Liver (tissue), 9 donors: ENCODE data around the gene SLC26A4. TPM values are rescaled to one million over a fixed set of nuclear protein-coding genes. Genes with fewer than 3 reads are reported as not detected.

Experiments used
- DNase-seq: peaks from one replicate; pipeline ENCODE4 v3.0.0-alpha.2; 2017; ENCODE audit warnings: low spot score
- H3K27ac ChIP-seq, 2 donors: one replicate each; pipeline ENCODE4 v1.7.0; 2013; ENCODE audit warnings: inconsistent platforms in 2 of 2, low read length in 2 of 2, control low read depth in 1 of 2, low read depth in 1 of 2, mild to moderate bottlenecking in 1 of 2
- H3K27me3 ChIP-seq, 4 donors: one replicate each; pipeline versions ENCODE4 v1.6.1 to v1.7.0; 2013; ENCODE audit warnings: low read length in 3 of 4, inconsistent platforms in 1 of 4, mild to moderate bottlenecking in 1 of 4, moderate library complexity in 1 of 4; ENCODE audit not compliant: control insufficient read depth in 4 of 4, insufficient read depth in 4 of 4
- H3K36me3 ChIP-seq, 4 donors: one replicate each; pipeline versions ENCODE4 v1.6.1 to v1.7.0; 2013; ENCODE audit warnings: low read length in 3 of 4, mild to moderate bottlenecking in 3 of 4, low read depth in 1 of 4, moderate library complexity in 1 of 4; ENCODE audit not compliant: control insufficient read depth in 4 of 4, insufficient read depth in 3 of 4
- H3K4me1 ChIP-seq, 4 donors: one replicate each; pipeline versions ENCODE4 v1.6.1 to v1.7.0; 2013; ENCODE audit warnings: low read length in 3 of 4, mild to moderate bottlenecking in 3 of 4, moderate library complexity in 1 of 4; ENCODE audit not compliant: control insufficient read depth in 4 of 4, insufficient read depth in 4 of 4
- H3K4me3 ChIP-seq, 3 donors: one replicate each; pipeline versions ENCODE4 v1.6.1 to v1.7.0; 2013; ENCODE audit warnings: low read length in 3 of 3, control low read depth in 1 of 3, low read depth in 1 of 3, mild to moderate bottlenecking in 1 of 3
- H3K9ac ChIP-seq, 2 donors: one replicate each; pipeline ENCODE4 v1.7.0; 2013; ENCODE audit warnings: low read length in 2 of 2, mild to moderate bottlenecking in 2 of 2, moderate library complexity in 2 of 2, control low read depth in 1 of 2, low read depth in 1 of 2
- H3K9me3 ChIP-seq, 4 donors: one replicate each; pipeline versions ENCODE4 v1.6.1 to v1.7.0; 2013; ENCODE audit warnings: low read length in 3 of 4; ENCODE audit not compliant: control insufficient read depth in 4 of 4
- ATF3 ChIP-seq: IDR thresholded peaks from 2 replicates; pipeline ENCODE4 v1.6.1; 2016; ENCODE audit warnings: antibody characterized with exemption
- CTCF ChIP-seq: fragments of 150-350 bp; IDR thresholded peaks from 2 replicates; pipeline ENCODE4 v1.5.1; 2017; ENCODE audit warnings: improper control_type of control experiment, low read depth, low read length; ENCODE audit not compliant: missing input control
- EGR1 ChIP-seq, 2 donors: IDR thresholded peaks; 2 replicates each; pipeline ENCODE4 v1.6.1; 2016 to 2018; ENCODE audit warnings: antibody characterized with exemption in 2 of 2, low read depth in 2 of 2
- FOXA1 ChIP-seq: IDR thresholded peaks from 2 replicates; pipeline ENCODE4 v1.6.1; 2016; ENCODE audit warnings: antibody characterized with exemption
- FOXA2 ChIP-seq: IDR thresholded peaks from 2 replicates; pipeline ENCODE4 v1.6.1; 2016; ENCODE audit warnings: antibody characterized with exemption
- GABPA ChIP-seq, 2 donors: IDR thresholded peaks in 1 of 2; conservative IDR thresholded peaks in 1 of 2; 2 replicates each; pipeline ENCODE4 v1.6.1; 2016; ENCODE audit warnings: antibody characterized with exemption in 2 of 2, mild to moderate bottlenecking in 1 of 2, moderate library complexity in 1 of 2
- HNF4A ChIP-seq, 2 donors: conservative IDR thresholded peaks; 2 replicates each; pipeline ENCODE4 v1.6.1; 2016; ENCODE audit warnings: antibody characterized with exemption in 2 of 2, mild to moderate bottlenecking in 2 of 2
- HNF4G ChIP-seq: IDR thresholded peaks from 2 replicates; pipeline ENCODE4 v1.6.1; 2016; ENCODE audit warnings: antibody characterized with exemption
- JUND ChIP-seq, 2 donors: IDR thresholded peaks; 2 replicates each; pipeline ENCODE4 v1.6.1; 2016; ENCODE audit warnings: antibody characterized with exemption in 2 of 2
- MAX ChIP-seq: IDR thresholded peaks from 2 replicates; pipeline ENCODE4 v1.6.1; 2016; ENCODE audit warnings: antibody characterized with exemption
- NR2F2 ChIP-seq: IDR thresholded peaks from 2 replicates; pipeline ENCODE4 v1.6.1; 2016; ENCODE audit warnings: antibody characterized with exemption
- RAD21 ChIP-seq, 2 donors: IDR thresholded peaks; 2 replicates each; pipeline ENCODE4 v1.6.1; 2016; ENCODE audit warnings: antibody characterized with exemption in 2 of 2, mild to moderate bottlenecking in 2 of 2
- REST ChIP-seq: IDR thresholded peaks from 2 replicates; pipeline ENCODE4 v1.6.1; 2016; ENCODE audit warnings: antibody characterized with exemption, mild to moderate bottlenecking
- RXRA ChIP-seq, 2 donors: IDR thresholded peaks; 2 replicates each; pipeline ENCODE4 v1.6.1; 2017 to 2018; ENCODE audit warnings: antibody characterized with exemption in 2 of 2, mild to moderate bottlenecking in 1 of 2
- SP1 ChIP-seq: IDR thresholded peaks from 2 replicates; pipeline ENCODE4 v1.6.1; 2018; ENCODE audit warnings: antibody characterized with exemption, mild to moderate bottlenecking
- TAF1 ChIP-seq: conservative IDR thresholded peaks from 2 replicates; pipeline ENCODE4 v1.6.1; 2016; ENCODE audit warnings: antibody characterized with exemption, mild to moderate bottlenecking
- YY1 ChIP-seq: IDR thresholded peaks from 2 replicates; pipeline ENCODE4 v1.6.1; 2016; ENCODE audit warnings: antibody characterized with exemption, mild to moderate bottlenecking
- ZBTB33 ChIP-seq: IDR thresholded peaks from 2 replicates; pipeline ENCODE4 v1.6.1; 2016; ENCODE audit warnings: antibody characterized with exemption
- WGBS: extraction: QIAGEN DNeasy Blood & Tissue Kit; methylation state at CpG from one replicate; pipeline ENCODE4 v1.1.7; 2013; 5-methylcytosine and 5-hydroxymethylcytosine counted together
- polyA plus RNA-seq, 2 donors: library from polyadenylated mRNA; stranded (reverse) in 1 of 2; unstranded in 1 of 2; fragments of 200-250 nt in 1 of 2; fragments of >200 nt in 1 of 2; fragmentation: Nextera tagmentation in 1 of 2; extraction: Ambion mirVana in 1 of 2; gene quantifications; one replicate each; pipeline versions ENCODE4 v1.2.1 to v1.2.3, GENCODE V29; 2013 to 2015
- total RNA-seq, 2 donors: library from RNA; depleted of rRNA; stranded (reverse); fragments of >200 nt; gene quantifications; one replicate each; pipeline ENCODE4 v1.2.3, GENCODE V29; 2014
- donor health status: healthy.
- donor health status: healthy.
- donor health status: healthy.
- donor health status: healthy.
- donor health status: healthy.

Gene SLC26A4
- total and polyA plus RNA-seq, 4 donors = 0.08 to 0.25 (median 0.19) TPM; not detected in 1

DNA sequence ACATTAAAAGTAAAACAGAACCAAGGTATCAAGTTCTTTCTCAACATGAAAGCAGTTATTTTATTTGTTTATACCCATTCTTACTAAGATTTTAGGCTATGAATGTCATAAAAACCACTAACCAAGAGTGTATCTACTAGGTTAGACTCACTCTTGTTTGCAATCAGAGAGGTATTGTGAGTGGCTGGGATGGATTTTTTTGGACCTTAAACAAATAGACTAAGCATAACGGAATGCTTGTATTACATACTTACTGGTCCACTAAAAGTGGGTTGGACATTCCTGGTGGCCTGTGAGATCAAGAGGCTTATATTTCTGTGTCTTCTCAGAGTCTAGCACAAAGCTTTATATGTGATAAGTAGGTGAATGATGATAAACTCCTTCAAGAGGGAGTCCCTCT is 50.7 kb downstream of the SLC26A4 start:
- H3K9ac ChIP-seq = no peak overlapping the region
- H3K27me3 ChIP-seq = no peaks in the 10 kb centered on the region
- H3K27ac ChIP-seq = no peak overlapping the region
- WGBS = 78% methylated on average over 1 of the region's 1 CpG
- H3K9me3 ChIP-seq = no peaks in the 10 kb centered on the region
- no peak for DNase-seq
- no peaks in the 10 kb centered on the region for H3K4me1 ChIP-seq
- no peaks in the 10 kb centered on the region for H3K36me3 ChIP-seq
- no peak overlapping the region for H3K4me3 ChIP-seq
- no peak for TF ChIP-seq REST
- TF ChIP-seq ZBTB33 = no peak

DNA sequence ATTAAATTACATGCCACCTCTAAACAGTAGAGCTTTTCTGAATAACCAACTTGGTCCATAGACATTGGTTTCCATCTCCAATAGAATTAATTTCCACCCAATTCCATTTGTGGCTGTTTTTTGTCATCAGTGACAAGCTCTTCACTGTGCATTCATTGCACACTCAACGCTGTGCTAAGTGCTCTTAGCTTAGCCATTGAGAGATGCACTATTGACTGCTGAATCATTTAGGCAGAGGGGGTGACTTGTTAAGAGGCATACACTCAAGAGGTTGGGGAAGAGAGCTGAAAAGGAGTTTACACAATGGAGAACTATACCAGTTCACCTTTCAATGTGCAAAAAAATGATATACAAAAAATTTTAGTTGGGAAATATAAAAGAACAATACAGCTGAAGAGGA is 51.4 kb downstream of the SLC26A4 start:
- 87% methylated on average over 1 of the region's 1 CpG for WGBS

More for the DNA sequence above, 51.4 kb downstream of the SLC26A4 start:
- no peaks in the 10 kb centered on the region for H3K27me3 ChIP-seq
- TF ChIP-seq ZBTB33 (no peak), HNF4G (no peak), GABPA (IDR thresholded peaks at IDR 0.05 in 1 of 2, conservative IDR thresholded peaks at IDR 0.05 in 1 of 2) (no peak), JUND (IDR thresholded peaks at IDR 0.05) (no peak), YY1 (no peak), FOXA2 (no peak), NR2F2 (no peak), TAF1 (no peak), REST (no peak), FOXA1 (no peak), EGR1 (IDR thresholded peaks at IDR 0.05; ENCODE audit: low read depth in 2 of 2) (no peak), SP1 (no peak), ATF3 (no peak), HNF4A (conservative IDR thresholded peaks at IDR 0.05) (no peak), RAD21 (IDR thresholded peaks at IDR 0.05) (no peak), RXRA (IDR thresholded peaks at IDR 0.05) (no peak), CTCF (no peak), MAX (no peak)
- DNase-seq = no peak
- H3K9ac ChIP-seq = no peak overlapping the region
- H3K4me1 ChIP-seq = no peaks in the 10 kb centered on the region
- H3K4me3 ChIP-seq = no peak overlapping the region
- H3K9me3 ChIP-seq = no peaks in the 10 kb centered on the region
- no peak overlapping the region for H3K27ac ChIP-seq
- H3K36me3 ChIP-seq = no peaks in the 10 kb centered on the region
